Kidney (tissue), 14 donors: ENCODE measurements around the gene AFAP1L2. TPM values are rescaled to one million over a fixed set of nuclear protein-coding genes. Genes with fewer than 3 reads are reported as not detected.

ENCODE experiments used
- DNase-seq, 5 donors: peaks; one replicate each; pipeline ENCODE4 v3.0.0-alpha.2; 2013 to 2020
- FAIRE-seq: peaks from 2 replicates; lab custom pipeline; 2012; peaks lifted over from hg19 to GRCh38; lab: Jason Lieb, UNC
- H3K27ac ChIP-seq, 2 donors: one replicate each; pipeline ENCODE4 v1.7.0; 2013; ENCODE audit warnings: low read depth in 2 of 2, low read length in 2 of 2, inconsistent platforms in 1 of 2
- H3K27me3 ChIP-seq: one replicate; pipeline ENCODE4 v1.7.1; 2013; ENCODE audit warnings: low read length, inconsistent platforms; ENCODE audit not compliant: control insufficient read depth, insufficient read depth
- H3K36me3 ChIP-seq, 3 donors: one replicate each; pipeline versions ENCODE4 v1.7.0 to v1.7.1; 2013; ENCODE audit warnings: low read length in 3 of 3, control low read depth in 1 of 3, inconsistent platforms in 1 of 3; ENCODE audit not compliant: insufficient read depth in 3 of 3, control insufficient read depth in 2 of 3
- H3K4me1 ChIP-seq, 3 donors: one replicate each; pipeline versions ENCODE4 v1.7.0 to v1.7.1; 2013; ENCODE audit warnings: low read length in 3 of 3, inconsistent platforms in 1 of 3, low read depth in 1 of 3; ENCODE audit not compliant: control insufficient read depth in 2 of 3, insufficient read depth in 2 of 3
- H3K4me3 ChIP-seq, 3 donors: one replicate each; pipeline versions ENCODE4 v1.7.0 to v1.8.1; 2013; ENCODE audit warnings: low read length in 3 of 3, control low read depth in 1 of 3, inconsistent platforms in 1 of 3
- H3K9ac ChIP-seq, 3 donors: one replicate each; pipeline versions ENCODE4 v1.7.0 to v1.7.1; 2013; ENCODE audit warnings: low read length in 3 of 3, control low read depth in 1 of 3, inconsistent platforms in 1 of 3
- H3K9me3 ChIP-seq, 3 donors: one replicate each; pipeline versions ENCODE4 v1.7.0 to v1.7.1; 2013; ENCODE audit warnings: low read length in 3 of 3, control low read depth in 1 of 3, inconsistent platforms in 1 of 3; ENCODE audit not compliant: control insufficient read depth in 2 of 3, insufficient read depth in 1 of 3
- CTCF ChIP-seq: IDR thresholded peaks from 3 replicates; pipeline ENCODE4 v1.5.1; 2012; ENCODE audit warnings: mild to moderate bottlenecking, moderate library complexity, borderline replicate concordance; ENCODE audit not compliant: insufficient read depth; ENCODE audit errors: extremely low read depth
- intact Hi-C: fragments of 100-400 bp; cut with DNase I; formaldehyde crosslinking; loops from one replicate; pipeline ENCODE4 v1.11.1; 2022
- polyA plus RNA-seq: library from polyadenylated mRNA; stranded (reverse); fragments of 350-450 nt; fragmentation: Illumina TruSeq; extraction: RNeasy Lipid Tissue Mini Kit (QIAGEN cat#74804); gene quantifications from one replicate; pipeline ENCODE4 v1.2.3, GENCODE V29; 2014; ENCODE audit warnings: low read depth, low replicate concordance; ENCODE audit not compliant: insufficient read depth
- total RNA-seq: library from RNA; stranded (reverse); fragmentation: NEBNext Ultra II Directional; extraction: Animal tissue kit (Norgen Biotek cat#: 25700); gene quantifications from one replicate; pipeline ENCODE4 v1.2.1, GENCODE V29; 2021
- donor health status: control.
- donor health status: control.
- donor health status: control.
- donor health status: control.
- donor health status: control.
- donor health status: DM: yes; HTN: yes; CAD: no.
- donor health status: Normal renal cell carcinoma (clear cell type).

Gene AFAP1L2
- total and polyA plus RNA-seq, 2 donors from 2014 or later, result 19.8 to 24.0 TPM

- peaks cover 18 to 28% (median 26%) of the 10 kb centered on the region in 3 donors for H3K4me1 ChIP-seq
- no peak for TF ChIP-seq CTCF
- H3K9me3 ChIP-seq, result no peaks in the 10 kb centered on the region
- H3K36me3 ChIP-seq, result no peaks in the 10 kb centered on the region
- no peak overlapping the region for H3K9ac ChIP-seq
- DNase-seq (peak; percentile 64 to 82 (median 80)), FAIRE-seq (no peak)
- no peak overlapping the region for H3K4me3 ChIP-seq
- peak overlapping the region in 1 of 2 donors; percentile 14 for H3K27ac ChIP-seq
- intact Hi-C loops, result no loop called here
- no peaks in the 10 kb centered on the region for H3K27me3 ChIP-seq
Observed at GRCh38 chr10:114346176-114347031, 57.9 kb downstream of the AFAP1L2 start.

GRCh38 chr10:114345701-114346100, 58.6 kb downstream of the AFAP1L2 start:
- Histone ChIP-seq H3K36me3 (no peaks in the 10 kb centered on the region), H3K27me3 (no peaks in the 10 kb centered on the region), H3K27ac (peak overlapping the region in 1 of 2 donors; percentile 14), H3K9me3 (no peaks in the 10 kb centered on the region), H3K4me1 (peaks cover 18 to 26% (median 22%) of the 10 kb centered on the region in 3 donors), H3K9ac (no peak overlapping the region), H3K4me3 (no peak overlapping the region)
- intact Hi-C loops, result no loop called here
- peak in 1 of 5 donors; percentile 24 for DNase-seq
- FAIRE-seq, result no peak
- no peak for TF ChIP-seq CTCF

- Histone ChIP-seq H3K4me1 (peaks cover 11 to 18% (median 13%) of the 10 kb centered on the region in 3 donors), H3K27me3 (no peaks in the 10 kb centered on the region), H3K36me3 (no peaks in the 10 kb centered on the region), H3K27ac (peak overlapping the region in 1 of 2 donors; percentile 23), H3K9me3 (no peaks in the 10 kb centered on the region), H3K9ac (no peak overlapping the region), H3K4me3 (no peak overlapping the region)
- TF ChIP-seq CTCF, result no peak
- DNase-seq, result no peak
- FAIRE-seq, result no peak
- intact Hi-C loops, result no loop called here
Observed at GRCh38 chr10:114343623-114344505, 60.4 kb downstream of the AFAP1L2 start.
